ENCODE results near the gene TEX22.
A peak's percentile ranks its signal among the peaks of the same experiment; 100 is the strongest.
"Not testable (repeated sequence)": the region's sequence is repeated elsewhere in the genome, so short reads cannot be mapped to it uniquely, and the experiment has no call there.

The TEX22 gene

GRCh38 chr14:105398044-105398725 is at the start of gene TEX22:
Gene TEX22, plus strand, starts transcription at chr14:105398538. Its CDS starts 803 bp downstream, at chr14:105399341.
- peak; percentile 93 for DNase-seq

- DNase-seq: no peak
These were observed 49.2 kb upstream of the TEX22 start for GRCh38 chr14:105348945-105349699.

GRCh38 chr14:105349992-105350391 is 48.3 kb upstream of the TEX22 start:
- DNase-seq: no peak

GRCh38 chr14:105350450-105351244 is 47.7 kb upstream of the TEX22 start:
- no peak for DNase-seq

- no peak for DNase-seq
These were observed 46.9 kb upstream of the TEX22 start for GRCh38 chr14:105351410-105351809.

GRCh38 chr14:105351920-105352851 is 46.2 kb upstream of the TEX22 start:
- DNase-seq: peak; percentile 55

GRCh38 chr14:105353136-105353535 is 45.2 kb upstream of the TEX22 start:
- no peak for DNase-seq

GRCh38 chr14:105354541-105354940 is 43.8 kb upstream of the TEX22 start:
- DNase-seq: no peak

GRCh38 chr14:105355049-105355575 is 43.2 kb upstream of the TEX22 start:
- DNase-seq: no peak

GRCh38 chr14:105355850-105356604 is 42.3 kb upstream of the TEX22 start:
- no peak for DNase-seq

GRCh38 chr14:105356927-105357326 is 41.4 kb upstream of the TEX22 start:
- no peak for DNase-seq

GRCh38 chr14:105357626-105358025 is 40.7 kb upstream of the TEX22 start:
- DNase-seq: no peak

GRCh38 chr14:105358140-105358846 is 40.0 kb upstream of the TEX22 start:
- no peak for DNase-seq

- DNase-seq: no peak
These were observed 39.4 kb upstream of the TEX22 start for GRCh38 chr14:105358943-105359342.

- not testable (repeated sequence) for DNase-seq
These were observed 36.9 kb upstream of the TEX22 start for GRCh38 chr14:105361412-105361811.

GRCh38 chr14:105363847-105364708 is 34.3 kb upstream of the TEX22 start:
- DNase-seq: no peak

GRCh38 chr14:105365101-105365500 is 33.2 kb upstream of the TEX22 start:
- no peak for DNase-seq

- no peak for DNase-seq
These were observed 32.7 kb upstream of the TEX22 start for GRCh38 chr14:105365681-105366080.

GRCh38 chr14:105366386-105367074 is 31.8 kb upstream of the TEX22 start:
- no peak for DNase-seq
